ENCODE results near the gene MTA1.

- TF ChIP-seq EZH2 (IDR thresholded peaks at IDR 0.05; ENCODE audit: borderline replicate concordance, low read length), result no peak
- TF ChIP-seq, protein P1, sequence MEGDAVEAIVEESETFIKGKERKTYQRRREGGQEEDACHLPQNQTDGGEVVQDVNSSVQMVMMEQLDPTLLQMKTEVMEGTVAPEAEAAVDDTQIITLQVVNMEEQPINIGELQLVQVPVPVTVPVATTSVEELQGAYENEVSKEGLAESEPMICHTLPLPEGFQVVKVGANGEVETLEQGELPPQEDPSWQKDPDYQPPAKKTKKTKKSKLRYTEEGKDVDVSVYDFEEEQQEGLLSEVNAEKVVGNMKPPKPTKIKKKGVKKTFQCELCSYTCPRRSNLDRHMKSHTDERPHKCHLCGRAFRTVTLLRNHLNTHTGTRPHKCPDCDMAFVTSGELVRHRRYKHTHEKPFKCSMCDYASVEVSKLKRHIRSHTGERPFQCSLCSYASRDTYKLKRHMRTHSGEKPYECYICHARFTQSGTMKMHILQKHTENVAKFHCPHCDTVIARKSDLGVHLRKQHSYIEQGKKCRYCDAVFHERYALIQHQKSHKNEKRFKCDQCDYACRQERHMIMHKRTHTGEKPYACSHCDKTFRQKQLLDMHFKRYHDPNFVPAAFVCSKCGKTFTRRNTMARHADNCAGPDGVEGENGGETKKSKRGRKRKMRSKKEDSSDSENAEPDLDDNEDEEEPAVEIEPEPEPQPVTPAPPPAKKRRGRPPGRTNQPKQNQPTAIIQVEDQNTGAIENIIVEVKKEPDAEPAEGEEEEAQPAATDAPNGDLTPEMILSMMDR (conservative IDR thresholded peaks at IDR 0.05 in 1 of 2, IDR thresholded peaks at IDR 0.05 in 1 of 2; ENCODE audit: extremely low read depth in 1 of 2, insufficient read depth in 1 of 2, low read depth in 1 of 2, low read length in 2 of 2), result no peak
Measured at GRCh38 chr14:105393151-105393550, 26.5 kb upstream of the MTA1 start.
